IMR-90 (cell line): ENCODE measurements around the gene USP53. TPM values are rescaled to one million over a fixed set of nuclear protein-coding genes. Genes with fewer than 3 reads are reported as not detected.
A peak's percentile ranks its signal among the peaks of the same experiment; 100 is the strongest.

Experiments
- ATAC-seq: fragments of 200-7000 bp; cut with Tn5 transposase; 2 replicates; pipeline ENCODE4 v1.9.1; 2020; ENCODE audit warnings: low read depth, mild to moderate bottlenecking, moderate library complexity
- BruUV-seq: library from RNA; stranded (reverse); fragments of 400-500 nt; replicated peaks from 2 replicates; lab custom pipeline; 2021; lab: Mats Ljungman, UMichigan
- CTCF ChIA-PET: fragments of 300-600 bp; formaldehyde crosslinking; extraction: SDS; loops from one replicate; lab custom pipeline; 2021; ENCODE audit warnings: antibody characterized with exemption; lab: Yijun Ruan, JAX
- POLR2A ChIA-PET: fragments of 300-600 bp; sonication (Branson Sonifier 250); formaldehyde crosslinking; loops from one replicate; lab custom pipeline; 2022; ENCODE audit warnings: antibody characterized with exemption; ENCODE audit not compliant: unreplicated experiment; lab: Charles Lee
- DNase-seq: peaks from one replicate; pipeline ENCODE4 v3.0.0; 2013
- H2AFZ ChIP-seq: replicated peaks from 2 replicates; pipeline ENCODE3; 2013; ENCODE audit warnings: low read length, mild to moderate bottlenecking; ENCODE audit not compliant: poor library complexity
- H2AK5ac ChIP-seq: 2 replicates; pipeline ENCODE4 v1.6.1; 2013; ENCODE audit warnings: low read depth, low read length, inconsistent platforms
- H2AK9ac ChIP-seq: replicated peaks from 2 replicates; pipeline ENCODE3; 2013; ENCODE audit warnings: mild to moderate bottlenecking, low read depth, low read length, moderate library complexity; ENCODE audit not compliant: poor library complexity
- H2BK120ac ChIP-seq: 2 replicates; pipeline ENCODE4 v1.6.1; 2013; ENCODE audit warnings: low read depth, low read length, inconsistent platforms
- H2BK15ac ChIP-seq: 3 replicates; pipeline ENCODE4 v1.6.1; 2013; ENCODE audit warnings: low read depth, low read length, inconsistent platforms
- H2BK20ac ChIP-seq: 2 replicates; pipeline ENCODE4 v1.6.1; 2013; ENCODE audit warnings: low read depth, mild to moderate bottlenecking, inconsistent platforms, low read length, moderate library complexity
- H2BK5ac ChIP-seq: 2 replicates; pipeline ENCODE4 v1.6.1; 2013; ENCODE audit warnings: mild to moderate bottlenecking, low read depth, low read length, inconsistent platforms; ENCODE audit not compliant: poor library complexity, severe bottlenecking
- H3K14ac ChIP-seq: replicated peaks from 2 replicates; pipeline ENCODE4 v1.6.1; 2013; ENCODE audit warnings: low read depth, low read length, inconsistent platforms
- H3K18ac ChIP-seq: 2 replicates; pipeline ENCODE4 v1.6.1; 2013; ENCODE audit warnings: low read depth, low read length, control low read depth
- H3K23ac ChIP-seq: 2 replicates; pipeline ENCODE4 v1.6.1; 2013; ENCODE audit warnings: low read depth, low read length, inconsistent platforms
- H3K27ac ChIP-seq: 2 replicates; pipeline ENCODE4 v1.5.1; 2013; ENCODE audit warnings: mild to moderate bottlenecking, control low read depth, low read length; ENCODE audit not compliant: insufficient read depth
- H3K27me3 ChIP-seq: 2 replicates; pipeline ENCODE4 v1.6.1; 2013; ENCODE audit warnings: low read length; ENCODE audit not compliant: control insufficient read depth, insufficient read depth
- H3K36me3 ChIP-seq: 2 replicates; pipeline ENCODE4 v1.6.1; 2013; ENCODE audit warnings: low read length, mixed read lengths; ENCODE audit not compliant: control insufficient read depth, insufficient read depth
- H3K4ac ChIP-seq: 2 replicates; pipeline ENCODE4 v1.6.1; 2013; ENCODE audit warnings: low read depth, low read length, inconsistent platforms
- H3K4me1 ChIP-seq: 2 replicates; pipeline ENCODE4 v1.6.1; 2013; ENCODE audit warnings: low read length, mixed read lengths; ENCODE audit not compliant: control insufficient read depth, insufficient read depth
- H3K4me2 ChIP-seq: 2 replicates; pipeline ENCODE4 v1.6.1; 2013; ENCODE audit warnings: low read depth, mild to moderate bottlenecking, control low read depth, low read length, moderate library complexity
- H3K4me3 ChIP-seq: 2 replicates; pipeline ENCODE4 v1.5.1; 2013; ENCODE audit warnings: low read depth, mild to moderate bottlenecking, control low read depth, low read length, moderate library complexity; ENCODE audit not compliant: insufficient read depth
- H3K56ac ChIP-seq: 2 replicates; pipeline ENCODE4 v1.6.1; 2013; ENCODE audit warnings: low read length, inconsistent platforms; ENCODE audit not compliant: insufficient read depth; ENCODE audit errors: extremely low read depth
- H3K79me1 ChIP-seq, 2 experiments: 2 replicates each; pipeline ENCODE4 v1.6.1; 2013; ENCODE audit warnings: low read length in 2 of 2, inconsistent platforms in 1 of 2, low read depth in 1 of 2
- H3K9ac ChIP-seq: 2 replicates; pipeline ENCODE4 v1.6.1; 2013; ENCODE audit warnings: low read depth, low read length, control low read depth
- H3K9me1 ChIP-seq: 2 replicates; pipeline ENCODE4 v1.6.1; 2013; ENCODE audit warnings: low read length, inconsistent platforms; ENCODE audit not compliant: insufficient read depth
- H3K9me3 ChIP-seq: 2 replicates; pipeline ENCODE4 v1.6.1; 2013; ENCODE audit warnings: low read length; ENCODE audit not compliant: control insufficient read depth, insufficient read depth
- H4K20me1 ChIP-seq: 2 replicates; pipeline ENCODE4 v1.6.1; 2013; ENCODE audit warnings: low read length, inconsistent platforms; ENCODE audit not compliant: insufficient read depth
- H4K5ac ChIP-seq: 2 replicates; pipeline ENCODE4 v1.6.1; 2013; ENCODE audit warnings: mild to moderate bottlenecking, low read depth, low read length, control low read depth
- H4K8ac ChIP-seq, 2 experiments: 2 replicates each; pipeline ENCODE4 v1.6.1; 2013; ENCODE audit warnings: low read depth in 2 of 2, low read length in 2 of 2, control low read depth in 1 of 2, inconsistent platforms in 1 of 2
- H4K91ac ChIP-seq: 2 replicates; pipeline ENCODE4 v1.6.1; 2013; ENCODE audit warnings: low read depth, low read length, inconsistent platforms; ENCODE audit not compliant: insufficient read depth
- BHLHE40 ChIP-seq: fragments of 150-350 bp; IDR thresholded peaks from 2 replicates; pipeline ENCODE4 v1.6.1; 2016; ENCODE audit warnings: mild to moderate bottlenecking, low read depth, low read length
- CHD1 ChIP-seq: IDR thresholded peaks from 2 replicates; pipeline ENCODE4 v1.6.1; 2012; ENCODE audit warnings: low read depth, low read length, improper control_type of control experiment
- CTCF ChIP-seq: conservative IDR thresholded peaks from 2 replicates; pipeline ENCODE4 v1.5.1; 2012; ENCODE audit warnings: mild to moderate bottlenecking, low read depth, low read length, improper control_type of control experiment
- MAZ ChIP-seq: IDR thresholded peaks from 2 replicates; pipeline ENCODE4 v1.6.1; 2012; ENCODE audit warnings: low read depth, mild to moderate bottlenecking, low read length, improper control_type of control experiment, moderate library complexity, borderline replicate concordance
- MXI1 ChIP-seq: IDR thresholded peaks from 2 replicates; pipeline ENCODE4 v1.6.1; 2012; ENCODE audit warnings: low read depth, mild to moderate bottlenecking, low read length, moderate library complexity, borderline replicate concordance
- POLR2A ChIP-seq: IDR thresholded peaks from 2 replicates; pipeline ENCODE4 v1.6.1; 2012; ENCODE audit warnings: mild to moderate bottlenecking, low read depth, low read length
- WGBS, 2 experiments: methylation state at CpG; one replicate each; pipeline versions ENCODE4 v1.1.5 to v1.1.7; 2013; ENCODE audit warnings: missing lambda C conversion rate in 2 of 2; ENCODE audit not compliant: insufficient read length in 1 of 2; ENCODE audit errors: extremely low coverage in 2 of 2; 5-methylcytosine and 5-hydroxymethylcytosine counted together
- dilution Hi-C: fragments of 300-500 bp; cut with HindIII; formaldehyde crosslinking; loops from one replicate; pipeline ENCODE4 v1.14.3; 2018; ENCODE audit warnings: low sequenced_read_pairs; ENCODE audit not compliant: unreplicated experiment
- in situ Hi-C: fragments of 300-500 bp; cut with MboI; formaldehyde crosslinking; loops from 3 replicates; pipeline ENCODE4 v1.14.3; 2019; ENCODE audit warnings: low sequenced_read_pairs, inconsistent platforms, mixed read lengths
- intact Hi-C: fragments of 100-400 bp; cut with micrococcal nuclease; formaldehyde crosslinking; loops from 2 replicates; pipeline ENCODE4 v1.10.0; 2022
- polyA plus RNA-seq, 3 experiments: library from polyadenylated mRNA; depleted of rRNA; stranded (reverse); fragments of >200 nt; gene quantifications; 2 replicates each; pipeline ENCODE4 v1.2.3, GENCODE V29; 2012; ENCODE audit warnings: low replicate concordance in 1 of 3
- total RNA-seq: library from RNA; depleted of rRNA; stranded (reverse); fragments of >200 nt; gene quantifications from 2 replicates; pipeline ENCODE4 v1.2.3, GENCODE V29; 2012
- TF ChIP-seq, protein P1 (sequence below): fragments of 150-350 bp; IDR thresholded peaks from 2 replicates; pipeline ENCODE4 v1.6.1; 2017; ENCODE audit warnings: mild to moderate bottlenecking, antibody characterized with exemption, low read length, low read depth

The USP53 gene
- total and polyA plus RNA-seq, 2 of the 4 experiments (the other 2 are of a cell fraction) = 11.2 to 24.0 TPM

DNA sequence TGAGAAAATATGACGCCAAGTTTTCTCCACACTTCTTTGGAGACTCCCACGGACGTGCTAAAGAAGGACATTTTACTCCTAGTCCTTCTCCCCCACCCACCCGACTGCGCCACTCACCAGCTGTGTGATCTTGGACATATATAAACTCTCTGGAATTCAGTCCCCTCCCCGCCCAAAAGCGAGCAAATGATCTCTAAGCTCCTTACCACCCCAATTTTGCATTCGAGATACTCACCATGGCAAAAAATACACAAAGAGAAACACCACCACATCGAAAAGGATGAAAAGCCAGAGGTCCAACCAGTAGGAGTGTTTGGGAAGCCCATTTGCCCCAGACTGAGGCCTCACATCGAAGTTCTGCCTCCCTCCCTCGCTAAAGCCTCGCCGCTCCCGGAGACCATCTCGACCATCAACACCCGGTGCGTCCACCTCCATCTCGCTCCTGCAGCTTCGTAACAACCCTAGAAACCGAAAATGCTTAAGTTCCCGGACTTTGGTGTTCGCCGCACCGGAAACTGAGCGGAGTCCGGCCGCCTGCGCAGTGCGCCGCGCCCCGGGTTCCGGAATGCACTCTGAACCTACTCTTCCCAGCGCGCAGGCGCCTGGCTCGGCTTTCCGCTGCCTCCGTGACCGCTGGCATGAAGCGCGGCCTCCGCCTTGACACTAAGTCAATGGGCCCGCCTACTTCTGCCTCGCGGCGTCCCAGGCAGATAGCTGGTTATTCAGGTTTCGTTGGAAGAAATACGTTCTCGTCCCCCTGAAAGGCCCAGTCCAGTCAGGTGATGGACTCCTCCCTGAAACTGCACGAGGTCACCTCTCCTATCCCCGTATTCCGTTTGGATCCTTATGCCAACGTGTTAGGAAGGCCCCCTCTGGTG, 87.8 kb downstream of the USP53 start:
- WGBS, 2 experiments = 0% methylated on average over 15 of the region's 54 CpGs; no CpG with 5 or more reads in 1 of the 2 experiments

More for the DNA sequence above, 87.8 kb downstream of the USP53 start:
- no peaks in the 10 kb centered on the region for H3K27me3 ChIP-seq
- peak overlapping the region; percentile 81 for H2BK20ac ChIP-seq
- 0 out of 2 replicates have a peak, but pooled peaks cover 2% of the 10 kb centered on the region for H3K9me3 ChIP-seq
- no TSS peak for BruUV-seq
- H4K20me1 ChIP-seq = no peaks in the 10 kb centered on the region
- peak overlapping the region; percentile 90 for H3K27ac ChIP-seq
- H2BK120ac ChIP-seq = peak overlapping the region; percentile 91
- peak overlapping the region; percentile 98 for H3K4ac ChIP-seq
- peak overlapping the region; percentile 100 for H3K14ac ChIP-seq
- peak overlapping the region; percentile 98 for H4K91ac ChIP-seq
- H3K9me1 ChIP-seq = 0 out of 2 replicates have a peak, but pooled peaks cover 3% of the 10 kb centered on the region
- peaks cover 11% of the 10 kb centered on the region for H3K36me3 ChIP-seq
- ATAC-seq (peak; percentile 94), DNase-seq (peak; percentile 89)
- H3K79me1 ChIP-seq = peaks cover 5 to 38% of the 10 kb centered on the region in 2 experiments; a peak in 3 of 4 replicates
- no peaks in the 10 kb centered on the region; the same call in 1 of the 2 replicates for H3K4me1 ChIP-seq
- H2AFZ ChIP-seq = peak overlapping the region; percentile 94
- dilution Hi-C loops = no loop called here
- in situ Hi-C loops = loop anchor here (5.0 kb wide), 1 partner anchor 757 kb away; no protein-coding TSS in a partner anchor
- peak overlapping the region; percentile 91 to 98 for H4K8ac ChIP-seq
- H3K9ac ChIP-seq = peak overlapping the region; percentile 97
- H3K18ac ChIP-seq = peak overlapping the region; percentile 91
- H2BK5ac ChIP-seq = peak overlapping the region; percentile 92
- peak overlapping the region; percentile 97 for H3K56ac ChIP-seq
- peak overlapping the region; percentile 97 for H2AK5ac ChIP-seq
- intact Hi-C loops = loop anchor here (1.0 kb wide), 1 partner anchor 319 kb away; no protein-coding TSS in a partner anchor
- CTCF ChIA-PET = interaction anchor here (1.7 kb wide), 1 partner anchor 259 kb away, joined by 4 read pairs; no protein-coding TSS in a partner anchor
- H2BK15ac ChIP-seq = peak overlapping the region; percentile 81; the same call in 2 of the 3 replicates
- H4K5ac ChIP-seq = peak overlapping the region; percentile 93
- peak overlapping the region; percentile 70 for H3K4me3 ChIP-seq
- POLR2A ChIA-PET = interaction anchor here (1.1 kb wide), 2 partner anchors 284 to 312 kb away, joined by 6 to 7 read pairs; no protein-coding TSS in a partner anchor
- TF ChIP-seq CHD1 (no peak), BHLHE40 (0 out of 2 replicates have a peak, but pooled peaks have one; percentile 1), POLR2A (peak; percentile 88), MXI1 (0 out of 2 replicates have a peak, but pooled peaks have one; percentile 27), CTCF (no peak), MAZ (peak; percentile 10; the same call in 1 of the 2 replicates)
- TF ChIP-seq, protein P1, sequence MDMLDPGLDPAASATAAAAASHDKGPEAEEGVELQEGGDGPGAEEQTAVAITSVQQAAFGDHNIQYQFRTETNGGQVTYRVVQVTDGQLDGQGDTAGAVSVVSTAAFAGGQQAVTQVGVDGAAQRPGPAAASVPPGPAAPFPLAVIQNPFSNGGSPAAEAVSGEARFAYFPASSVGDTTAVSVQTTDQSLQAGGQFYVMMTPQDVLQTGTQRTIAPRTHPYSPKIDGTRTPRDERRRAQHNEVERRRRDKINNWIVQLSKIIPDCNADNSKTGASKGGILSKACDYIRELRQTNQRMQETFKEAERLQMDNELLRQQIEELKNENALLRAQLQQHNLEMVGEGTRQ = peak; percentile 18; the same call in 1 of the 2 replicates
- peak overlapping the region; percentile 99 for H3K23ac ChIP-seq
- peak overlapping the region; percentile 97 for H2AK9ac ChIP-seq
- peak overlapping the region; percentile 86 for H3K4me2 ChIP-seq
